NCI-H524 treated with DMSO at 0.1 percent for 48 hours (cell line): ENCODE results near the gene CCNQ.

Source experiments
- DNase-seq: peaks from one replicate; lab custom pipeline; 2025; lab: John Stamatoyannopoulos, UW

Gene CCNQ

GRCh38 chrX:153539171-153539978 is 59.6 kb downstream of the CCNQ start:
- peak; percentile 37 for DNase-seq

GRCh38 chrX:153538424-153538823 is 60.5 kb downstream of the CCNQ start:
- DNase-seq = peak; percentile 43
